ENCODE results near the gene FXR2.

FXR2 gene

DNA sequence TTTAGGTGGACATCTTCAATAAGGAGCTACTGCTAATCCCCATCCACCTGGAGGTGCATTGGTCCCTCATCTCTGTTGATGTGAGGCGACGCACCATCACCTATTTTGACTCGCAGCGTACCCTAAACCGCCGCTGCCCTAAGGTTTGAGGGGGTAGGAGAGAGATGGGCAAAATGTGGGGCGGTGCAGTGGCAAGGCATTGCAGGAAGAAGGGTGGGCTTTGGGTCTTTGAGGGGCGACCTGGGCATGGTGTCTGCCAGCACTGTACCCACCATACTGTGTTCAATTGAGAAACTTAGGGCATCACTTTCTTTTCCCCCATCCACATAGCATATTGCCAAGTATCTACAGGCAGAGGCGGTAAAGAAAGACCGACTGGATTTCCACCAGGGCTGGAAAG, 44.3 kb downstream of the FXR2 start:
- no peak for DNase-seq (ENCODE audit: low spot score)

DNA sequence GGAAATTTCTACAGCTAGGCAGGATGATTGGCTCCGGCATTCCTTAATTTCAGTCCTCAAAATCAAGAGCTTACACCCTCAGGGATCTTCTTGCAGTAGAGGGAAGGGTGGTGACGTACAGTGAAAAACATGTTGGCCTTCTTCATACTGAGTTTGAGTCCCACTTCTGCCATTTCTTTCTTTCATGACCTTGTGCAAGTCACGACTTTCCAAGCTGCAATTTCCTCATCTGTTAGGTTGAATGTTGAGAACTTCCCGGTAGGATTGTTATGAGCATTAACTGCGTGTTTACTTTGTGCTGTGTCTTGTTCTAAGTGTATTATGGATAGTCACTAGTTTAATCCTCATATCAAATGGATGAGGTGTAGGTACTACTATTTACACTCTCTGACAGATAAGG, 45.1 kb downstream of the FXR2 start:
- DNase-seq (ENCODE audit: low spot score) = no peak

DNA sequence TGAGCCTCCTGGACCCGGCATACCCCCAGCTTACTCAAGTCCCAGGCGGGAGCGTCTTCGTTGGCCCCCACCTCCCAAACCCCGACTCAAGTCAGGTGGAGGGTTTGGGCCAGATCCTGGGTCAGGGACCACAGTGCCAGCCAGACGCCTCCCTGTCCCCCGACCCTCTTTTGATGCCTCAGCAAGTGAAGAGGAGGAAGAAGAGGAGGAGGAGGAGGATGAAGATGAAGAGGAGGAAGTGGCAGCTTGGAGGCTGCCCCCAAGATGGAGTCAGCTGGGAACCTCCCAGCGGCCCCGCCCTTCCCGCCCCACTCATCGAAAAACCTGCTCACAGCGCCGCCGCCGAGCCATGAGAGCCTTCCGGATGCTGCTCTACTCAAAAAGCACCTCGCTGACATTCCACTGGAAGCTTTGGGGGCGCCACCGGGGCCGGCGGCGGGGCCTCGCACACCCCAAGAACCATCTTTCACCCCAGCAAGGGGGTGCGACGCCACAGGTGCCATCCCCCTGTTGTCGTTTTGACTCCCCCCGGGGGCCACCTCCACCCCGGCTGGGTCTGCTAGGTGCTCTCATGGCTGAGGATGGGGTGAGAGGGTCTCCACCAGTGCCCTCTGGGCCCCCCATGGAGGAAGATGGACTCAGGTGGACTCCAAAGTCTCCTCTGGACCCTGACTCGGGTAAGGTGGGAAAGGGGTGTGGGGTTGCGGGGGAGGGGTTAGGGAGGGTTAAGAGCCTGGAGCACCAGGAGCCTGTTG, 51.4 kb downstream of the FXR2 start:
- no peak for DNase-seq (ENCODE audit: low spot score)

DNA sequence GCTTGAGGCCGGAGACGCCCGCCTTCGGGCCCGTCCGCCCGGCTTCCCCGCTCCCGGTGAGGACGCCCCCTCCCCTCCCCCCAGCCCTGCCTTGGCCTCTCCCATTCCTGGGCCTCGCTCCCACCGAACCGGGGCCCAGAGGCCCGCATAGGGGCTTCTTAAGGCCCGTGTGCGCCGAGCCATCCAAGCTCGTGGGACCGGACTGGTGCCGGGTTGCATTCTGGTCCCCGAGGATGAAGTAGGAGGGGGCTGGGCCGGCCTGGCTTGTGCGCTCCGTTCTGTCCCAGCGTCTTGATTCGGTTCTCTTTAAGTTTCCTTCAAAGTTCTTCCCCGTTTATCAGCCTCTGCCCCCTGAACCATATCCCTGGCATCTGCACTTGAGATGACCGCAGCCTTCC, 52.5 kb downstream of the FXR2 start:
- DNase-seq (ENCODE audit: low spot score) = no peak

DNA sequence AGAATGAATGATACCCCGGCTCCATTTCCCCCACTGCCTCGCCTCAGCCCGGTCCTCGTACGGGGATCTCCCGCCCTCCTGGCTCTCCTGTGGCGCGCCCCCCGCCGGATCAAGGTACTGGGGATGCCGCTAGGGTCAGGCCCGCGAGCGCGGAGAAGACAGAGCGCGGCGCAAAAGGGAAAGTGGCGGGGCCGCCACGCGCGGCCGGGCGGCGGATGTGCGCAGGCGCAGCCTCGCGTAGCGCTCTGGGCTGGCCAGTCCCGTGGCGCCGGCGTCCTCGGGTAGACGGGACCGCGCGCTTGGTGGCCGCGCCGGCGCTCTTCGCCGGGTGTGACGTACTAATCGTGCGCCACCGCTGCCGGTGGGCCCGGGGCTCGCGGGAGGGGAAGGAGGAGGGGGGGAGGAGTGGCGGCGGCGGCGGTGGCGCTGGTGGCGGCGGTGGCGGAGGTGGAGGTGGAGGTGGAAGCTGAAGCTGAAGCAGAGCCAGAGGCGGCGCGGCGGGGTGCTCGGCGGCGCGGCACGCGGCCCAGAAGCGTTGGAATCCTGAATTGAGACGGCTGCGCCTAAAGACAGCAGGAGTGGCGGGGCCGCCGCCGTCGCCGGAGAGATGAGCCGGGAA, 53.0 kb downstream of the FXR2 start, which contains the start of gene SENP3:
Gene SENP3, plus strand, starts transcription at position 331 of the 619 bp plus-strand sequence. CDS start 1,158 bp downstream, outside the sequence.
- peak; percentile 83 for DNase-seq (ENCODE audit: low spot score)

DNA sequence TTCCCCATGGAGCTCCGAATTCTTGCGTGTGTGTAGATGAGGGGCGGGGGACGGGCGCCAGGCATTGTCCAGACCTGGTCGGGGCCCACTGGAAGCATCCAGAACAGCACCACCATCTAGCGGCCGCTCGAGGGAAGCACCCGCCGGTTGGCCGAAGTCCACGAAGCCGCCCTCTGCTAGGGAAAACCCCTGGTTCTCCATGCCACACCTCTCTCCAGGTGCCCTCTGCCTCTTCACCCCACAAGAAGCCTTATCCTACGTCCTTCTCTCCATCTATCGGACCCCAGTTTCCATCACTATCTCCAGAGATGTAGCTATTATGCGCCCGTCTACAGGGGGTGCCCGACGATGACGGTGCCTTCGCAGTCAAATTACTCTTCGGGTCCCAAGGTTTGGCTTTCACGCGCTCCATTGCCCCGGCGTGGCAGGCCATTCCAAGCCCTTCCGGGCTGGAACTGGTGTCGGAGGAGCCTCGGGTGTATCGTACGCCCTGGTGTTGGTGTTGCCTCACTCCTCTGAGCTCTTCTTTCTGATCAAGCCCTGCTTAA, 53.6 kb downstream of the FXR2 start:
- DNase-seq (ENCODE audit: low spot score) = peak; percentile 89

DNA sequence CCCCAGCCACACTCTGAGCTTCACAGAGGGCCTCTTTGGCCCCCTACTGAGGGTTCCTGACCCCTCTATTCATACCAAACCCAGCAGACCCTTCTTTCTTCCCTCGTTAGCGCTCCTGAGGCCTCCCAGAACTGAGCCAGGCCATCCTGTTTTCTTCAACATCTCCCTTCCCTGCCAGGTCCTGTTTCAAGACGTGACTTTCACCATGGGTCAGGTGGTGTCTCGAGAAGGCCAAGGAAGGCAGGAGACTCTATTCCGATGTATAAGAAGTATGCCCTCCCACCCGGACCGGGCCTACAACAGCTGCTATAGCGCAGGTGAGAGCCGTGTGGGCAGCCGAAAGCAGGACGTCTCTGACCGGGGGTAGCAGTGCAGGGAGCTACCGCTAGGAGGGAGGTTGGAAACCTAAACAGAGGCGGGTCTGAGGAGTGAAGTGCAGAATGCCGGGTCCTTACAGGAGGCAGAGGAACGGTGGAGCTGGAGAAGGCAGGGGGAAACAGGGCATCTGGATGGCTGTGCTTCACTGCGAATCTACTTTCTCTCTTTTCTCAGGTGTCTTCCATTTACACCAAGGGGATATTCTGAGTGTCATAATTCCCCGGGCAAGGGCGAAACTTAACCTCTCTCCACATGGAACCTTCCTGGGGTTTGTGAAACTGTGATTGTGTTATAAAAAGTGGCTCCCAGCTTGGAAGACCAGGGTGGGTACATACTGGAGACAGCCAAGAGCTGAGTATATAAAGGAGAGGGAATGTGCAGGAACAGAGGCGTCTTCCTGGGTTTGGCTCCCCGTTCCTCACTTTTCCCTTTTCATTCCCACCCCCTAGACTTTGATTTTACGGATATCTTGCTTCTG, 54.3 kb downstream of the FXR2 start:
- peak; percentile 74 for DNase-seq (ENCODE audit: low spot score)

DNA sequence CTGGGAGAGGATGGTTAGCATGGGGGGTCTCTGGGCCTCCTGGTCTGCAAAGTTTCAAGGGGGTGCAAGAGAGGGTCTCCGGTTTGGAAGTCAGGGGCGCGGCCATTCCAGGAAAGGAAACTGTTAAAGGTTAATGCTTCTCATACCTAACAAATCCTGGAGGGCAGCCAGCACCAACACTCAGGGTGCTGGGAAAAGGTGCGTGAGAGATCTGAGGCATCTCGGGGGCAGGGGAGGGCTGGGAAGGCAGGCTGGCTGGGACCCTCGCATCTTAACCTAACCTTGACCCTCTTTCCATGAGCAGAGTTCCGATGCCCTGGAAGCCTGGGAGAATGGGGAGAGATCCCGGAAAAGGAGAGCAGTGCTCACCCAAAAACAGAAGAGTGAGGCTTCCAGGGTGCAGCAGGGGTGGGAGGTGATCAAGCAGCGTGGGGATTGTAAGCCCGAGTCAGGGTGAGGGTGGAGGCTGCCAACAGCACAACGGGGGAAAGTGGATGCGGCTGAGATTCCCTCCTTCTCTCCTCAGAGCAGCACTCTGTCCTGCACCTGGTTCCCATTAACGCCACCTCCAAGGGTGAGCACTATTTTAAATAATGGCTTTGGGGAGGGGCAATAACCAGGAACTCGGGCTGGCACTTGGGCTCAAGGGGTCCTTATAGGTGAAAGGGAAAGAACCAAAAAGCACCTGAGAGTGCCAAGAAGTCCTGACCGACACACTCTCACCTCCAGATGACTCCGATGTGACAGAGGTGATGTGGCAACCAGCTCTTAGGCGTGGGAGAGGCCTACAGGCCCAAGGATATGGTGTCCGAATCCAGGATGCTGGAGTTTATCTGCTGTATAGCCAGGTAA, 55.2 kb downstream of the FXR2 start:
- no peak for DNase-seq (ENCODE audit: low spot score)

DNA sequence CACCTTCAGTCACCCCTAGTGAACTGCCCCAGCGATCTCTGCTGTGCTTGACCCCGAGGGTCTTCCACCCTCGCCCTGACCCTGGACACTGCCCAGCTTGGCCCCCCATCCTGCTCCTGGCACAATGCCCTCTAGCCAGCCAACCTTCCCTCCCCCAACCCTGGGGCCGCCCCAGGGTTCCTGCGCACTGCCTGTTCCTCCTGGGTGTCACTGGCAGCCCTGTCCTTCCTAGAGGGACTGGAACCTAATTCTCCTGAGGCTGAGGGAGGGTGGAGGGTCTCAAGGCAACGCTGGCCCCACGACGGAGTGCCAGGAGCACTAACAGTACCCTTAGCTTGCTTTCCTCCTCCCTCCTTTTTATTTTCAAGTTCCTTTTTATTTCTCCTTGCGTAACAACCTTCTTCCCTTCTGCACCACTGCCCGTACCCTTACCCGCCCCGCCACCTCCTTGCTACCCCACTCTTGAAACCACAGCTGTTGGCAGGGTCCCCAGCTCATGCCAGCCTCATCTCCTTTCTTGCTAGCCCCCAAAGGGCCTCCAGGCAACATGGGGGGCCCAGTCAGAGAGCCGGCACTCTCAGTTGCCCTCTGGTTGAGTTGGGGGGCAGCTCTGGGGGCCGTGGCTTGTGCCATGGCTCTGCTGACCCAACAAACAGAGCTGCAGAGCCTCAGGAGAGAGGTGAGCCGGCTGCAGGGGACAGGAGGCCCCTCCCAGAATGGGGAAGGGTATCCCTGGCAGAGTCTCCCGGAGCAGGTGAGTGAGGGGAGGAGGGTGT, 56.0 kb downstream of the FXR2 start, which contains the start of gene TNFSF13:
Gene TNFSF13, plus strand, starts transcription at position 207 of the 776 bp plus-strand sequence. Its CDS starts 290 bp downstream, at position 497.
- DNase-seq (ENCODE audit: low spot score) = no peak

DNA sequence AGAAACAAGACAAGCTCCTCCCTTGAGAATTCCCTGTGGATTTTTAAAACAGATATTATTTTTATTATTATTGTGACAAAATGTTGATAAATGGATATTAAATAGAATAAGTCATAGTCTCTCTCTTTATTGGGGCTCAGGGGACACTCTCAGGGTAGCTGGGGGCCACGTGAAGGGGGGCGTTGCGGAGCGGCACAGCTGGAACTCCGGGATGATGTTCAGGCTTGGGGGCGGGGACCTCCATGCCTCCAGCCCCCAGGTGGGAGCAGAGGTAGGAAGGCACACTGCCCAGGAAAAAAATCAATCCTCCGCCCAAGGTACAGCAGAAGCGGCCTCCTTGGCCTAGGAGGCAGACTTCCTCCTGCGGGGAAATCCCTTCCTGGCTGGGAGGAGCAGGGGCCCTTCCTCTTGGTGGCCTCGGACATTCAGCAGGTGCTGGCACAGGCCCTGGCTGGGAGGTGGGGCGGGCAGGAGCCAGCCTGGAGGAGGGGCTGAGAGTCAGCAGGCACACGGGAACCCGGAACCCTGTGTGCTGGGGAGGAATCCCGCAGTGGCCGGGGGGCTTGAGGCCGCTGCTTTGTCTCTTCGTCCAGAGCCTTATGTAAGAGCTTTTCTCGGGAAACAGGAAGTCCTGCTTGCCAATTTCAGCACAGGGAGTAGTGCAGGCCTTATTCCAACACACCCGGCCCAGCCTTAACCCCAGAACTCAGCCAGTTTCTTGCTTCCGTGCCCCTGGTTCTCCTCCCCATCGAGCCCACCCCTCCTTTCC, 56.7 kb downstream of the FXR2 start:
- peak; percentile 79 for DNase-seq (ENCODE audit: low spot score)

DNA sequence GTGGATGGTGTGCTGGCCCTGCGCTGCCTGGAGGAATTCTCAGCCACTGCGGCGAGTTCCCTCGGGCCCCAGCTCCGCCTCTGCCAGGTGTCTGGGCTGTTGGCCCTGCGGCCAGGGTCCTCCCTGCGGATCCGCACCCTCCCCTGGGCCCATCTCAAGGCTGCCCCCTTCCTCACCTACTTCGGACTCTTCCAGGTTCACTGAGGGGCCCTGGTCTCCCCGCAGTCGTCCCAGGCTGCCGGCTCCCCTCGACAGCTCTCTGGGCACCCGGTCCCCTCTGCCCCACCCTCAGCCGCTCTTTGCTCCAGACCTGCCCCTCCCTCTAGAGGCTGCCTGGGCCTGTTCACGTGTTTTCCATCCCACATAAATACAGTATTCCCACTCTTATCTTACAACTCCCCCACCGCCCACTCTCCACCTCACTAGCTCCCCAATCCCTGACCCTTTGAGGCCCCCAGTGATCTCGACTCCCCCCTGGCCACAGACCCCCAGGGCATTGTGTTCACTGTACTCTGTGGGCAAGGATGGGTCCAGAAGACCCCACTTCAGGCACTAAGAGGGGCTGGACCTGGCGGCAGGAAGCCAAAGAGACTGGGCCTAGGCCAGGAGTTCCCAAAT, 57.4 kb downstream of the FXR2 start:
- no peak for DNase-seq (ENCODE audit: low spot score)

DNA sequence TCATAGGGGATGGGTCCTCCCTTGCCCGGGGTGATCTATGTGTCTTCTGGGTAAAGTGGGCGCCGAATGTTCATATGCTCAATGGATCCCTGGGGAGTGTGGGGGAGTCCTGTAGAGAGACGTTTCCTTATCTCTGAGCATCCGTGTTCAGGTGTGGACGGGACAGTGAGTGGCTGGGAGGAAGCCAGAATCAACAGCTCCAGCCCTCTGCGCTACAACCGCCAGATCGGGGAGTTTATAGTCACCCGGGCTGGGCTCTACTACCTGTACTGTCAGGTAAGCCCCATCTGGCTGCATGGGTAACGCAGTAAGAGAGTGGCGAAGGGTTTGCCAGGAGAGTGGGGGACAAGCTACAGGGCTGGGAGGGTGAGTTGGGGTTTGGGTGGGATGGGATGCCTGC, 58.1 kb downstream of the FXR2 start:
- DNase-seq (ENCODE audit: low spot score) = no peak

DNA sequence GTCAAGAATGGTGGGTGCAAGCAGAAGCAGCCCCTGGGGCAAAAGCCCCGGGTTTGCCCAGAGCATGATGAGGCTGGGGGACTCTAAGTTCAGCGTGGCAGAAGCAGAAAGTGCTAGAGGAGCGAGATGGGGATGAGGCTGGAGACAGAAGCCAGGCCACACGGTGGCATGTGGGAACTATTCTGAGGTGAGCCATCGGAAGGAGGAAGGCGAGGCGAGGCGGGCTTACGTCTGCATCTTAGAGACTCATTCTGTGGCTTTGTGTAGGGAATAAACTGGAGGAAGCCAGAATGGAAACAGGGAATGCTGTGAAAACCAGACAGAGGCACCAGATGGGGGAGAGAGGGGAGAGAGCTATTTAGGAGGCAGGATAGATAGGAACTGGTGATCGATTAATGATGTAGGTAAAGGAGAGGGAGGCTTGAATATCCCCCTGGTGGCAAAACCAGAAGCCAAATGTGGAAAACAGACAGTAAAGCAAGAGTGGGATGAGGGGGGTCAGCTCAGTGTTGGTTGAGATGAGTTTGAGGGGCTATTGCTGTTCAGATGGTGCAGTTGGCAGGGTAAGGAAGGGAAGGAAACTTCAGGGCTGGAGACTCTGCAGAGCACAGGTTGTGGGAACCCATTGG, 59.3 kb downstream of the FXR2 start:
- no peak for DNase-seq (ENCODE audit: low spot score)

DNA sequence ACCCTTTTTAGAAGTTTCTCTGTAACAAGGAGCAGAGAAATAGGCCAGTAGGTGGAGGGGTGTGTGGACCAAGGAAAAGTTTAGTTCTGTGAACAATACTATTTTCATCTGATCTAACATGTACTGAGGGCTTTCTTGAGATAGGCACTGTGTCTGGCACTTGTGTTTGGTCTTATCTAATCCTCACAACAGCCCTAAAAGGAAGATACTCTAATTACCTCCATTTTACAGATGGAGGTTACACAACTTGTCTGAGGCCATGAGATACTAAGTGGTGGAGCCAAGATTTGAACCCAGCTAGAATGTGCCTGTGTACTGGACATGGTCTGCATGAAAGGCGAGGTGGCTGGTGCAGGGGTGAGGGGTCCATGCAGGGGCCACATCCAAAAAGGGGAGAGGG, 61.3 kb downstream of the FXR2 start:
- DNase-seq (ENCODE audit: low spot score) = no peak

DNA sequence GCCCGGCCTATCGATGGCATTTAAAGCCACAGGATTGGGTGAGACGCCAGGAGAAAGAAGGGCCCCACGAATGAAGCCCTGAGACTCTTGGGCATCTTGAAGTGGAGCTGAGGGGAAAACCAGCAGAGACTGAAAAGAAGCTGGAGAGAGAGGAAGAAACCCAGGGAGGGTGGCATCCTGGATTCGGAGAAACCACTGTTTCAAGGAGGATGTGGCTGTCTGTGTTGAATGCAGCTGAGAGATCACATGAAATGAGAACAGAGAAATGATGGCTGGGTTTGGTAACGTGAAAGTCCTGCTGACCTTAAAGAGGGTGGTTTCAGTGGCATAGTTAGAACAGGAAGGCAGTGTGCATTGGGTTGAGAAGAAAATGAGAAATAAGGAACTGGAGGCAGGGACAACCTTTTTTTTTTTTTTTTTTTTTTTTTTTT, 62.1 kb downstream of the FXR2 start:
- no peak for DNase-seq (ENCODE audit: low spot score)

DNA sequence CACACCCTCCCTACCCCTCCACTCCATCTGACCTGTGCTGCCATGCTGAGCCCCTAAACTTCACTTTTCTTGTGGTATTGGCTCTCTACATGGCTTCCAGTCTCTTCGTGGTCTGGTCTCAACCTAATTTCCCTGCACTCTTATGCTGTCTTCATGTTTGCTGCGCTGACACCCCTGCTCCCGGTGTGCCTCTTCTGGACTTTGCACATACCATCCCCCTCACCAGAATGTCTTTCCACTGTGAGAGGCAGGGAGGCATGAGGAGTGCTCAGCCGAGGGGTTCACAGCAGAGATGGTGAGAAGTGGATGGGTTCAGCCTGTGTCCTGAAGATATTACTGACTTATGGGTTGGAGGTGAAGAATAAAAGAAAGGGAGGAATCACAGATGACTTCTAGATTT, 63.3 kb downstream of the FXR2 start:
- no peak for DNase-seq (ENCODE audit: low spot score)

DNA sequence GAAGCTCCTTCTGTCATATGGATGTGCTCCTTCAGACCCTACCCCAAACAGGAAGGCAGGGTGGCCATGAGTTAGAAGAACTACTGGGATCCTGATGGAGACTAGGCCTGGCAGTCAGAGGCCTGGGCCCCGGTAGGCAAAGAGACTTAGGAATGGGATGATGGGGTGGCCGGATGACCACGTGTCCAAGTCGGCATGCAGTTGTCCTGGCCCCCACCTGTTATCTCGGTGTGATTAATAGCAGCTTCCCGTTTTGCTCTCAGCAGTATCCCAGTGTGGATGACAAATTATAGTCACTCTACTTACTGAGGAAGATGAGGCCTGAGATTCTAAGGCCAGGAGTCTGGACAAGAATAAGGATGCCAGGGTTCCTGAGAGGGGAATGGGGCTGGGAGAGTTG, 64.4 kb downstream of the FXR2 start:
- no peak for DNase-seq (ENCODE audit: low spot score)

DNA sequence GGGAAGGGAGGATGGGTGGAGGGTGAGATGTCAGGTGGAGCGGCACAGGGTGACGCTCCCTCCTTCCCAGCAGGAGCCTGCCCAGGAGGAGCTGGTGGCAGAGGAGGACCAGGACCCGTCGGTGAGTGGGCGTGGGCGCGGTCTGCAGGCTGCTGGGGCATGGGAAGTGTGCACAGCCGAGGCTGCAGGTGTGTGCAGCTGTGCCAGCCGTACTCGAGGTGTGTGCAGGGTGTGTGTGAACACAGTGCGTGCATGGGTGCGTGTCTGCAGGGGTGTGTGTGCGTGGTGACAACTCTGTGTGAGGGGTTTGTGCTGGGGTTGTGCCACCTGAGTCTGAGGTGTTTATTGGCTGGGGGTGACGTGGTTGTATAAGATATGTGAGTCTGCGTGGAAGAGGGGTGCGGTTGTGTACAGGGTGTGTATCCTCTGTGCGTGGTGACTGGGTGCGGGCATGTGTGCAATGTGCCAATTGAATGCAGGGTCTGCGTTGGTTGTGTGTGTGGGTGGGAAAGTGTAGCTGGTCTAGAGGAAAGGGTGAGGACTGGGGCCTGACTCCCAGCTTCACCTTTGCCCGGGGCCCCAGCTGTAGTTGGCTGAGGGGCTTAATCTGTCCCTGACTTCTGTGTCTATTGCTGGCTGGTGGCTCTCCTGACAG, 65.2 kb downstream of the FXR2 start:
- no peak for DNase-seq (ENCODE audit: low spot score)

All from cerebellar cortex (tissue), 1 donor.